Measurements from ENCODE around the gene IP6K2. TPM values are rescaled to one million over a fixed set of nuclear protein-coding genes. Genes with fewer than 3 reads are reported as not detected.

The IP6K2 gene
- total and polyA plus RNA-seq, 2 of the 13 experiments (the other 11 are each of a cell fraction or from before 2014, with no cell fraction given), result 85.5 to 112 TPM

DNA sequence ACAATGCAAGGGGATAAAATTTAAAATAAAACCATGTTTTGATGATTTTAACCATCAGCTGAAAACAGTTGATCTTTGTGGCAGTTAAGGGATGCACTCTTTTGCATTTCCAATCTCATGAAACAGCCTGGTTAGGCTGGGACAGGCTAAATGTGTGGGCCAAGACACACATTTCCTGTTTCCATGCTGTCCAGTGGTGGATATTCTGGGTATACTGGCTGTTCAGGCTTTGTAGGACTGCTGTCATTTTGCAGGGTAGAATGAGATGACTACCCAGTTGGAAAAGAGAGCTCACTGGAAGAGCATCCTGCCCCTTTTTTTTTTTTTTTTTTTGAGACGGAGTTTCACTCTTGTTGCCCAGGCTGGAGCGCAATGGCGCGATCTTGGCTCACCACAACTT lies 42.0 kb upstream of the IP6K2 start (continued):
- TF ChIP-seq, protein P1, sequence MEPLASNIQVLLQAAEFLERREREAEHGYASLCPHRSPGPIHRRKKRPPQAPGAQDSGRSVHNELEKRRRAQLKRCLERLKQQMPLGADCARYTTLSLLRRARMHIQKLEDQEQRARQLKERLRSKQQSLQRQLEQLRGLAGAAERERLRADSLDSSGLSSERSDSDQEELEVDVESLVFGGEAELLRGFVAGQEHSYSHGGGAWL (CRISPR knock-in tag; IDR thresholded peaks at IDR 0.05), result no peak
- TF ChIP-seq NFAT5 (CRISPR knock-in tag; IDR thresholded peaks at IDR 0.05), result no peak
- TF ChIP-seq DZIP1 (CRISPR knock-in tag; IDR thresholded peaks at IDR 0.05), result no peak
- TF ChIP-seq RERE (CRISPR knock-in tag; IDR thresholded peaks at IDR 0.05; ENCODE audit: low read depth), result no peak
- TF ChIP-seq RBM22 (optimal IDR thresholded peaks at IDR 0.05; ENCODE audit: low read length), result no peak

Measured in HepG2 (cell line).